Neuronal stem cell (in vitro differentiated cells): ENCODE data around the gene OMP.

Experiments used
- DNase-seq: peaks from one replicate; pipeline ENCODE4 v3.0.0-alpha.2; 2013; ENCODE audit warnings: low spot score
- H2AFZ ChIP-seq: one replicate; pipeline ENCODE4 v1.6.1; 2013; ENCODE audit warnings: mild to moderate bottlenecking, low read length, inconsistent platforms
- H2AK5ac ChIP-seq: 2 replicates; pipeline ENCODE4 v1.6.1; 2013; ENCODE audit warnings: low read depth, mild to moderate bottlenecking, inconsistent platforms, low read length, moderate library complexity, mixed read lengths
- H2BK120ac ChIP-seq: 2 replicates; pipeline ENCODE4 v1.6.1; 2013; ENCODE audit warnings: low read depth, mild to moderate bottlenecking, inconsistent platforms, low read length, moderate library complexity, mixed read lengths
- H2BK12ac ChIP-seq: one replicate; pipeline ENCODE4 v1.6.1; 2013; ENCODE audit warnings: low read length, inconsistent platforms
- H2BK15ac ChIP-seq: 2 replicates; pipeline ENCODE4 v1.6.1; 2013; ENCODE audit warnings: mild to moderate bottlenecking, low read length, inconsistent platforms, mixed read lengths
- H2BK5ac ChIP-seq: one replicate; pipeline ENCODE4 v1.6.1; 2013; ENCODE audit warnings: inconsistent platforms, mild to moderate bottlenecking, low read length, moderate library complexity
- H3K14ac ChIP-seq: one replicate; pipeline ENCODE4 v1.6.1; 2013; ENCODE audit warnings: low read length, inconsistent platforms
- H3K18ac ChIP-seq: 2 replicates; pipeline ENCODE4 v1.6.1; 2013; ENCODE audit warnings: low read length, inconsistent platforms
- H3K23ac ChIP-seq: 2 replicates; pipeline ENCODE4 v1.6.1; 2013; ENCODE audit warnings: low read depth, mild to moderate bottlenecking, mixed read lengths, low read length, inconsistent platforms; ENCODE audit not compliant: poor library complexity
- H3K27ac ChIP-seq: replicated peaks from 3 replicates; pipeline ENCODE4 v1.5.1; 2013; ENCODE audit warnings: low read length, inconsistent platforms
- H3K27me3 ChIP-seq, 3 experiments: 2 replicates each; pipeline ENCODE4 v1.6.1; 2013; ENCODE audit warnings: low read length in 3 of 3, mild to moderate bottlenecking in 2 of 3, inconsistent platforms in 1 of 3, low read depth in 1 of 3, mixed read lengths in 1 of 3, moderate library complexity in 1 of 3; ENCODE audit not compliant: control insufficient read depth in 3 of 3, insufficient read depth in 3 of 3
- H3K36me3 ChIP-seq, 2 donors: replicated peaks in 1 of 2; 2 replicates each; pipeline ENCODE4 v1.6.1; 2013; ENCODE audit warnings: low read length in 2 of 2; ENCODE audit not compliant: control insufficient read depth in 2 of 2, insufficient read depth in 2 of 2
- H3K4ac ChIP-seq: 2 replicates; pipeline ENCODE4 v1.6.1; 2013; ENCODE audit warnings: inconsistent platforms, mild to moderate bottlenecking, low read length, moderate library complexity
- H3K4me1 ChIP-seq, 2 donors: 1 replicate in 1 of 2; 2 replicates in 1 of 2; pipeline ENCODE4 v1.6.1; 2013; ENCODE audit warnings: low read length in 2 of 2, low read depth in 1 of 2; ENCODE audit not compliant: control insufficient read depth in 2 of 2, insufficient read depth in 1 of 2
- H3K4me2 ChIP-seq: one replicate; pipeline ENCODE4 v1.6.1; 2013; ENCODE audit warnings: mild to moderate bottlenecking, low read length, inconsistent platforms; ENCODE audit not compliant: insufficient read depth, poor library complexity, severe bottlenecking
- H3K4me3 ChIP-seq, 2 donors: 2 replicates each; pipeline ENCODE4 v1.5.1; 2013; ENCODE audit warnings: low read length in 2 of 2, mild to moderate bottlenecking in 2 of 2, inconsistent platforms in 1 of 2, moderate library complexity in 1 of 2
- H3K79me1 ChIP-seq: one replicate; pipeline ENCODE4 v1.6.1; 2013; ENCODE audit warnings: low read depth, mild to moderate bottlenecking, inconsistent platforms, low read length, moderate library complexity
- H3K9ac ChIP-seq: one replicate; pipeline ENCODE4 v1.6.1; 2013; ENCODE audit warnings: mild to moderate bottlenecking, low read depth, low read length, inconsistent platforms; ENCODE audit not compliant: poor library complexity
- H3K9me3 ChIP-seq, 2 donors: replicated peaks in 1 of 2; 2 replicates each; pipeline versions ENCODE3 to v1.6.1; 2013; ENCODE audit warnings: low read length in 2 of 2, mild to moderate bottlenecking in 2 of 2, inconsistent platforms in 1 of 2, low read depth in 1 of 2, mixed read lengths in 1 of 2, moderate library complexity in 1 of 2; ENCODE audit not compliant: control insufficient read depth in 2 of 2, insufficient read depth in 1 of 2
- H4K8ac ChIP-seq: one replicate; pipeline ENCODE4 v1.6.1; 2013; ENCODE audit warnings: low read depth, mild to moderate bottlenecking, inconsistent platforms, low read length, moderate library complexity
- H4K91ac ChIP-seq: one replicate; pipeline ENCODE4 v1.6.1; 2013; ENCODE audit warnings: low read length, low read depth, mild to moderate bottlenecking, inconsistent platforms; ENCODE audit not compliant: poor library complexity
- WGBS, 2 donors: extraction: QIAGEN DNeasy Blood & Tissue Kit; methylation state at CpG; one replicate each; pipeline ENCODE4 v1.1.7; 2013; ENCODE audit warnings: missing lambda C conversion rate in 2 of 2, mixed read lengths in 1 of 2; ENCODE audit not compliant: insufficient read length in 2 of 2, insufficient replicate concordance in 1 of 2; ENCODE audit errors: extremely low coverage in 2 of 2; 5-methylcytosine and 5-hydroxymethylcytosine counted together

Gene OMP

GRCh38 chr11:77112641-77113381, 10.2 kb downstream of the OMP start:
- Histone ChIP-seq H3K4me3 (no peak overlapping the region), H3K23ac (peak overlapping the region; percentile 48), H3K27me3 (no peaks in the 10 kb centered on the region), H2BK5ac (peak overlapping the region; percentile 19), H3K4me2 (no peak overlapping the region), H2AFZ (no peak overlapping the region), H3K27ac (no peak overlapping the region), H3K18ac (peak overlapping the region; percentile 71), H3K4me1 (peaks cover 5 to 7% of the 10 kb centered on the region in 2 donors), H3K79me1 (no peaks in the 10 kb centered on the region), H3K4ac (peak overlapping the region; percentile 58), H4K91ac (peak overlapping the region; percentile 11), H3K9me3 (no peaks in the 10 kb centered on the region), H3K36me3 (peaks cover 0 to 51% of the 10 kb centered on the region in 2 donors), H2AK5ac (peak overlapping the region; percentile 48), H2BK15ac (peak overlapping the region; percentile 93), H3K14ac (peak overlapping the region; percentile 47), H3K9ac (peak overlapping the region; percentile 51), H4K8ac (no peak overlapping the region), H2BK12ac (peak overlapping the region; percentile 64), H2BK120ac (no peak overlapping the region)
- no CpG with 5 or more reads among the region's 20 CpGs for WGBS, 2 donors
- DNase-seq = no peak

- H3K23ac ChIP-seq = peak overlapping the region; percentile 48
- peak overlapping the region; percentile 93 for H2BK15ac ChIP-seq
- H3K9me3 ChIP-seq = no peaks in the 10 kb centered on the region
- no peak overlapping the region for H3K9ac ChIP-seq
- peak overlapping the region; percentile 71 for H3K18ac ChIP-seq
- H2AK5ac ChIP-seq = peak overlapping the region; percentile 48
- H3K4ac ChIP-seq = peak overlapping the region; percentile 58
- H3K36me3 ChIP-seq = peaks cover 0 to 59% of the 10 kb centered on the region in 2 donors
- no peak overlapping the region for H3K4me3 ChIP-seq
- no peak overlapping the region for H2BK5ac ChIP-seq
- no peak overlapping the region for H4K8ac ChIP-seq
- no CpG with 5 or more reads among the region's 8 CpGs for WGBS, 2 donors
- no peak overlapping the region for H3K14ac ChIP-seq
- H2BK12ac ChIP-seq = peak overlapping the region; percentile 64
- H2AFZ ChIP-seq = no peak overlapping the region
- H4K91ac ChIP-seq = peak overlapping the region; percentile 11
- peaks cover 5 to 7% of the 10 kb centered on the region in 2 donors for H3K4me1 ChIP-seq
- H3K4me2 ChIP-seq = no peak overlapping the region
- no peaks in the 10 kb centered on the region for H3K27me3 ChIP-seq
- no peaks in the 10 kb centered on the region for H3K79me1 ChIP-seq
- H2BK120ac ChIP-seq = no peak overlapping the region
- no peak overlapping the region for H3K27ac ChIP-seq
- peak; percentile 31 for DNase-seq
Measured at GRCh38 chr11:77113382-77114088, 10.9 kb downstream of the OMP start.

GRCh38 chr11:77114089-77114463, 11.4 kb downstream of the OMP start:
- no peak overlapping the region for H2BK120ac ChIP-seq
- H3K4me1 ChIP-seq = peaks cover 5 to 7% of the 10 kb centered on the region in 2 donors
- no peak overlapping the region for H3K23ac ChIP-seq
- H3K27ac ChIP-seq = no peak overlapping the region
- WGBS, 2 donors = no CpG with 5 or more reads among the region's 13 CpGs
- H2BK5ac ChIP-seq = no peak overlapping the region
- H3K14ac ChIP-seq = no peak overlapping the region
- no peak overlapping the region for H2AFZ ChIP-seq
- H3K9me3 ChIP-seq = no peaks in the 10 kb centered on the region
- peaks cover 0 to 64% of the 10 kb centered on the region in 2 donors for H3K36me3 ChIP-seq
- no peak overlapping the region for H3K18ac ChIP-seq
- H2BK15ac ChIP-seq = no peak overlapping the region
- H3K9ac ChIP-seq = no peak overlapping the region
- H2BK12ac ChIP-seq = no peak overlapping the region
- H4K8ac ChIP-seq = no peak overlapping the region
- H4K91ac ChIP-seq = no peak overlapping the region
- peaks cover 1% of the 10 kb centered on the region for H3K79me1 ChIP-seq
- no peak overlapping the region for H3K4ac ChIP-seq
- no peak overlapping the region for H3K4me3 ChIP-seq
- DNase-seq = no peak
- H2AK5ac ChIP-seq = no peak overlapping the region
- H3K27me3 ChIP-seq = no peaks in the 10 kb centered on the region
- H3K4me2 ChIP-seq = no peak overlapping the region

- Histone ChIP-seq H4K91ac (no peak overlapping the region), H3K27me3 (no peaks in the 10 kb centered on the region), H3K36me3 (peaks cover 0 to 75% of the 10 kb centered on the region in 2 donors), H3K18ac (no peak overlapping the region), H3K79me1 (peaks cover 1% of the 10 kb centered on the region), H3K9me3 (no peaks in the 10 kb centered on the region), H2BK15ac (no peak overlapping the region), H3K4me1 (peaks cover 5 to 7% of the 10 kb centered on the region in 2 donors), H2BK120ac (peak overlapping the region; percentile 13), H2BK5ac (no peak overlapping the region), H3K14ac (no peak overlapping the region), H3K9ac (no peak overlapping the region), H3K23ac (peak overlapping the region; percentile 8), H2AK5ac (no peak overlapping the region), H2AFZ (no peak overlapping the region), H3K4me3 (peak overlapping the region in 1 of 2 donors; percentile 6), H3K4ac (no peak overlapping the region), H3K27ac (no peak overlapping the region), H2BK12ac (no peak overlapping the region), H3K4me2 (no peak overlapping the region), H4K8ac (no peak overlapping the region)
- no peak for DNase-seq
- WGBS, 2 donors = no CpG with 5 or more reads among the region's 16 CpGs
Measured at GRCh38 chr11:77115181-77115611, 12.6 kb downstream of the OMP start.
